HG02763 (cell line): ENCODE results near the gene MIER2.

ENCODE experiments used
- ATAC-seq: cut with Tn5 transposase; IDR thresholded peaks from one replicate; pipeline ENCODE4 v1.9.1; 2021; ENCODE audit warnings: mild to moderate bottlenecking, moderate library complexity; ENCODE audit not compliant: unreplicated experiment

Gene MIER2

DNA sequence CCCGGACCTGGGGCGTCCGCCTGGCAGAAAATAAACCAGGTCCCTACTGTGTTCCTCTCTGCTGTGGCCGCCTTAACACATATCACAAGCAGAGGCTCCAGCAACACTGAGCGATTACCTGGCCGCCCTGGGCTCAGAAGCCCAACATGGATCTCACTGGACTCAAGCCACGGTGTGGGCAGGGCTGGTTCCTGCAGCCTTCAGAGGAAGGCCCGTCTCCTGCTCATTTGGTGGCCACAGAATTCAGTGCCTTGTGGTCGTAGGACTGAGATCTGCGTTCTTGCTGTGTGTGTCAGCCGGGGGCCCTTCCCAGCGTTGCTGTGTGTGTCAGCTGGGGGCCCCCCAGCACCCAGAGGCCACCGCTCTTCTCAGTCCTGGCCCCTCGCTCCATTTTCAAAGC, 34.1 kb upstream of the MIER2 start:
- no peak for ATAC-seq

- no peak for ATAC-seq
Observed at GRCh38 chr19:377801-378581, 33.4 kb upstream of the MIER2 start.

- ATAC-seq = no peak
Observed at GRCh38 chr19:376111-376470, 31.5 kb upstream of the MIER2 start.

DNA sequence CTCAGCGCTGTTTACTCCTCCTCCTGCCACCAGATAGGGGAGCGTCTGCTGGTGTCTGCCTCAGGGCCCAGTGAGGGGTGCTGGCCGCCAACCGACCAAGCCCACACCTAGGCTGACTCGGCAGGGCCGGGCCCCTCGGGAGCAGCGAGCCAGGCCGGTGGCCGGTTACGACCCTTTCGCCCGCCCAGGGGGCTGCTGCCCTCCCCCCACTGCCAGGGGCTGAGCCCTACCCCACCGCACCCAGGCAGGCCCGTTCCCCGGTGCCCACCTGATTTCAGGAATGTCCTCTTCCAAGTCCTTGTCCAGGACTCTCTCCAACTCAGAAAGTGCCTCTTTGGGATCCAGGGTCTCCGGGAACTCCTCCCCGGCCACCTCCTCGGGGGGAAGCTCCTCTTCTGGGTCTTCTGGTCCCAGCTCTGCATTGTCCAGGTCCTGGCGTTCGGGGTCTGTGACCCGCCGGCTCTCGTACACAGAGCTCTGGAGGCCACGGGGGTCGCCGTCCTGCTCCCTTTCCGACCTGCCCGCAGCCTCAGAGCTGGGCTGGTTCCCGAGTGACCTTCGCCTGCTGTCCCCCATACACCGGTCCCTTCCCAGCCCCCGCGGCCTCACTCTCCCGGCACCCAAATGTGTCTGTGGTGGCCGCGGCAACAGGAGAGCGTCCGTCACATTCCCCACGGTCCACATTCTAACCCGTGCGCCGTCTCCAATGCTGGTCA, 31.0 kb upstream of the MIER2 start:
- no peak for ATAC-seq

DNA sequence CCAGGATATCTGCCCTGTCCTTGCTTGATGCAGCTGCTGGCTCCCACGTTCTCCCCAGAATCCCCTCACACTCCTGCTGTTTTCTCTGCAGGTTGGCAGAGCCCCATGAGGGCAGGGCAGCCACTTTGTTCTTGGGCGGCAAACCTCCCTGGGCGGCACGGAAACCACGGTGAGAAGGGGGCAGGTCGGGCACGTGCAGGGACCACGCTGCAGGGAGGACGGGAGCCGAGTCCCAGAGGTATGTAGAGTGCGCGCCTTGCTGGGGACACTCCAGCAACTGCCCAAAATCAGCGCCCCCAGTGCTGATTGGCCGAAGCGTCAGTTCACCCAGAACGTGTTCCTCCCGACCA, 30.3 kb upstream of the MIER2 start:
- no peak for ATAC-seq

- no peak for ATAC-seq
Observed at GRCh38 chr19:374183-374885, 29.7 kb upstream of the MIER2 start.

DNA sequence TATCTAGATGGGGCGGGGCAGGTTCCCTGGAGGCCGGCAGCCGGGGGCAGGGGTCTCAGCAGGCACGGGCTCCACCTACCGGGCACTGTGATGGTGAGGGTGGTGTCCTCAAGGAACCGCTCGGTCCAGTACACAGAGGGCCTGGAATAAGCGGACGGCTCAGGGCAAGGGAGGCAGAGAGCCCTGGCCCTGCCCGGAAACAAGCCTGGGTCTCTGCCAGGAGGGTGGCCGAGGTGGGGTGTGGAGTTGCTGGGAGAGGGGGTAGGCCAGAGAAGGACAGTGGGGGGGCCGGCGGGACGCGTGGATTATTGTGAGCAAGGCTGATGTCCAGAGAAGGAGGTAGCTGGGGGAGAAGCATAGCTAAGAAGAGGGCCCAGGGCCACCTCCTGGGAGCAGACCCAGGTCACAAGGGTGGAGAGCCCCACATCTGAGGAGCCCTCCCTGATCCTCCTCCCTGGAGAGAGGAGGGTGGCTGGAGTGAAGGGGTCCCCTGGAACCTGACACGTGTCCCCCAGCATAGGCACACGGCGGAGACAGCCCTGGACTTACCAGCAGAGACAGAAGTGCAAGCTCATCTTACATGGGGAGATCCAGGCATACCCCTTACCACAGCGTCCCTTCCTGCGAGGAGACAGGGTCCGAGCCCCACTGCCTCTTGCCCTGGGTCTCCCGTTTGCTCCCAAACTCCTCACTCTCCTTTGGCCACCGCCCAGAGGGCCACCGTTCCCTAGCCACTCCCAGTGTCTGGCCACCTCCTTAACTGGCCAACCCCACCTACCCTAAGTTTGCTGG, 29.0 kb upstream of the MIER2 start:
- ATAC-seq = no peak

DNA sequence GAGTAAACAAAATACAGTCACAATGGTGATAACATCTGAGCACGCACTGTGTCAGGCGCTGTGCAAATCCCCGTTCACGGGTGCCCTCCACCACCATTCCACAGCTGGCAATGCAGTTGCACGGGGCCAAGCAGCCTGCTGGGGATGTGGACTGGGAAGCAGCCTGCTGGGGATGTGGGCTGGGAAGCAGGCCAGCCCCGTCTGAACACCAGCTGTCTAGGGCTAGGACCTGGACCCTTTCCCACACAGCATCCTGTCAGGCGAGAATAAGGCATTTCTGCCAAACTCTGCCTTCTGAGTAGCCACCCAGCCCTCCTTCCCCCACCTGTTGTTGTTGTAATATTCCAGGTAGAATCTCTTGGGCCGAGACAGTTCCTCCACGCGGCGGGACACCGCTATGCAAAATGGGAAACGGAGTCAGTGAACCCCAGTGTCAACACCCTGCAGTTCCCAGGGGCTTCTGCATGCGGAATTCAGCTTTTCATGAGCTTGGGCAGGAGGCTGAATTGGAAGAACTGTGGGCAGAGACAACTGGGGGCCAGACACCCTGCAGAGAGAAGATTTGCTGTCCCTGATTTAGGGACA, 27.8 kb upstream of the MIER2 start:
- no peak for ATAC-seq

DNA sequence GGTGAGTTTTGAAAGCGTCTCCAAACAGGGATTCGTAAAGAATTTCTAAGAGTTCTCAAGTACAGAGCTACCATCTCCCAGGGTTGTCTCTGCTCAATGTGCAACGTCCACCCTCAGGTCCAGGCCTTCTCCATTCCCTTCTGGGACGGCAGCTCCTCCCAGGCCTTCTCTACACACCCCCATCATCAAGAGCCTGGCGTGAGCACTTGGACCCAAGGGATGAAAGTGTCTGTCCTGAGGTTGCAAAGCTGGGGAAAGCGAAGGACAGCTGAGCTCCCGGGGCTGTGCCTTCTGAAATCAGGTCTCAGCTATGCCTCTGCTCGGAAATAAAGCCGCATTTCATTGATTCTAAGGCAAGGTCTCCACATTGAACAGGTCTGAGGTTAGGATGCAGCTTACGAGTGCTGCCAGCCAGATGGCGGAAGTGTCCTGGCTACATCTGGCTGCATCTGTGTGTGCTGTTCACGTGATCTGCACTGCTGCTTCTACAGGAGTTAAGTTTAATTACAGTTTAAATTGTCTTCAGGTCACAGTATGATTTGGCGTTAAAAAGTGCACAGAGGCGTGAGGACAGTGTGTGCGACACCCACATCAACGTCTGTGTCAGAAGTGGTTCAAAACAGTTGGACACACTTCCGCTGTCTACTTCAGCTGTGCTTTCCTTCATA, 27.0 kb upstream of the MIER2 start:
- ATAC-seq = no peak

DNA sequence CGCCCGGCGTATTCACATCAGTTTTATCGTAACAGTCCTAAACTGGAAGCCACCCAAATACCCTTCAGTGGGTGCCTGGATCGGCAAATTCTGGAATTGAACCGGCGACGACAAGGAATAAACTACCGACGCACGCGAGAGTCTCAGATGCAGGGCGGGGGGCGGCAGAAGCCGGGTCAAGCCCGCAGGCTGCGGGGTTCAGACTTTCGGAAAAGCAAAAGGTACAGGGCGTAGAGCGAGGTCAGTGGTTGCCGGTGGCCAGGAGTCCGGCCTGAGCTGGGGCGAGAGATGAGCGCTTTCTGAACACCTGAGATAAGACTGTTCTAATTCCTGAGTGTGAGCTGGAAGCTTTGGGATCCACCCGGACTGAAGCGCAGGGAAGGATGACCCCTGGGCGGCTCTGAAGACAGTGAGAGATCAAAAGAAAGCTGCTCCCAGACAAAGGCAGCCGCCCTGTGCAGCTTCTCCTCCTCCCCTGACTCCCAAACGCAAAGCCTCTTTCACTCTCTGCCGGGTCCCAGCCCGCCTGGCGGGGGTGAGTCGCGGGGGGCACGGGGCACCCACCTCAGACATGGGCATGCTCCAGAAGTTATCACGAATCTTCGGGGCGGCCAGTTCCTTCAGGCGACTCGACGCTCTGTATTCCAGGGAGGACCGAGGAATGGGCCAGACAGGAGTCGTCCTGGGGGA, 26.2 kb upstream of the MIER2 start:
- no peak for ATAC-seq

DNA sequence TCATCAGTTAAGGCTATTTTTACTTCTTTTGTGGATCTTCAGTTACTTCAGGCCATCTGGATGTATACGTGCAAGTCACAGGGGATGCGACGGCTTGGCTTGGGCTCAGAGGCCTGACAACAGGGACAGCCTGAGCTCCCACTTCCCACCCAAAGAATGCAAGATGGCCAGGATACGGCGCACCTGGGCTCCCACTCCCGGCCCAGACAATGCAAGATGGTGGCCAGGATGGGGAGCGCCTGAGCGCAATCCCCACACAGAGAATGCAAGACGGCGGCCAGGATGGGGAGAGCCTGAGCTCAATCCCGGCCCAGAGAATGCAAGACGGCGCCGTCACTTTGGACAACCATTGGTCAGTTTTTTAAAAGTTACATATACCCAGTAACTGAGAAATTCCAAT, 25.3 kb upstream of the MIER2 start:
- no peak for ATAC-seq

GRCh38 chr19:369256-369655, 24.7 kb upstream of the MIER2 start:
- no peak for ATAC-seq

DNA sequence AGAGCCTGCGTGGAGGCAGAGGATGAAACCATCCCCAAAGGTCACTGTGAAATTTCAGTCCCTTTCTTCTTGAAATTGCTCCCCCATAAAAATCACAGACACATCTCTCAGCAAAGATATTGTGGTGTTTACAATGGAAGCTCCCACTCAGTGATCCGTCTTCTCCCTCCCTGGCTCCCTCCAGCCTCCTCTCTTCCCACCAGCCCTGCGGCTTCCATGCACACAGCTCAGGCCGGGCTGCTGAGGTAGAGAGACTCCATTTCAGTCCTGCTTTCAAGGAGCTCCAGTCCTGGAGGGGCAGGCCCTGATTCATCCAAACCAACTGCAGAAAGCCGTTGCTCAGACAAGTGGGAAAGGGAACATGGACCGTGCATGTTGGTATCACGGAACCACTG, 24.0 kb upstream of the MIER2 start:
- ATAC-seq = no peak

- no peak for ATAC-seq
Observed at GRCh38 chr19:367963-368629, 23.5 kb upstream of the MIER2 start.

- no peak for ATAC-seq
Observed at GRCh38 chr19:367561-367960, 23.0 kb upstream of the MIER2 start.

GRCh38 chr19:366951-367350, 22.4 kb upstream of the MIER2 start:
- ATAC-seq = no peak

DNA sequence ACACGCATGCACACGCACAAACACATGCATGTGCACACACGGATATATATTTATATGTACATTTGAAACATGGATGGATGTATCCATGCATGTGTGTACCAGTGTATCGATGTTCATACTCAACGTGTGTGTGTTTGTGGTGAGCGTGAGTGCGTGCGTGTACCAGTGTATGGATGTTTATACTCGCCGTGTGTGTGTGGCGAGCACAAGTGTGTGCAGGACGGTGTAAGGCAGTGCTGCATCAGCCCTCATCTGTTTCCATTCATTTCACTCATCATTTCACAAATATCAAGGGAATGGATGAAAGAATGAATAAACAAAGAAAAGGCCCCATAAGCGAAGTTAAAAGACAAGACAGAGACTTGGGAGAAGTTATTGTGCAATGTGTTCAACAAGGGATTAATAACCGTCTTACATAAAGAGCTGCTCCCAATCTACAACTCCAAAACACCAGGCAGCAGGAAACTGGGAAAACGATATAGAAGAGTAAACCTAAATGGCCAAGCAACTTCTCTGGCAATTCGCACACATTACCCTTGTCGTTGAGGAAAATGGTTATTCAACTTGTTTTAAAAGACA, 21.7 kb upstream of the MIER2 start:
- ATAC-seq = no peak

DNA sequence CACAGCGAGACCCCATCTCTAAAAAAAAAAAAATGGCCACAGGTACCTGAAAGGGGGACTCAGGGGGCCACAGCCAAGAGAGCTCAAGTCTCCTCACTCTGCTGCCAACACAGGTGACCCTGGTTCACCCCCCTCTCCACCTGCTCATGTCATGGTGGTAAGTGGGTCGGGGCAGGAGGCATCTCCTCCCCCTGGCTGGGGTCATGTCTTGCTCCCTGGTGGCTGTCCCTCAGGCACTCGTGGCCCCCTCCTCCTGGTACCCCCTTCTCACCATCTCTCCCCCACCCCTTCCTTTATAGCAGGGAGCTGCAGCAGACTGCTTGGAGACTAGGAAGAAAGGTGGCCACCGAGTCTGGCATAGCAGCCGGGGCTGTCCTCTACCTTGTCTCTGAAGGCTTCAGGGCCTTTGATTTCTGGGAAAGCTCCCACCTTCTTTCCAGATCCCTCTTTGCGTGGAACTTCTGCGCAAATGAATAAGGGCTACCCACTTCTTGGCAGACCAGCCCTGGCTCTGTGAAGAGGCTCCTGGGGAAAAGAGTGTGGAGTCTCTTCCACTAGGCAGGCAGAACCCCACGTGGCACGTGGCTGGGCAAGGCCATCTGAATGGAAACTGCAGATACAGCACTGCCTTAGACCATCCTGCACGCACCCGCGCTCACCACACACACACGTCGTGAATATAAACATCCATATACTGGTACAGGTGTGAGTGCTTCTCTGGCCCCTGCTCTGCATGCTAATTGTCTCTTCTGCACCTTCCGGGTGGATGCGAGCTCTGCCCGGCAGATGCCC, 20.1 kb upstream of the MIER2 start:
- no peak for ATAC-seq
